HCT116 (cell line): Measurements from ENCODE around the gene CLEC16A.

Source experiments
- CEBPB ChIP-seq: IDR thresholded peaks from 2 replicates; pipeline ENCODE4 v1.6.1; 2012; ENCODE audit warnings: low read depth
- EZH2 ChIP-seq: fragments of 200-600 bp; sonication (generic); IDR thresholded peaks from 2 replicates; pipeline ENCODE4 v1.6.1; 2017; ENCODE audit warnings: antibody characterized with exemption, mixed run types
- FOSL1 ChIP-seq: IDR thresholded peaks from 2 replicates; pipeline ENCODE4 v1.6.1; 2012; ENCODE audit warnings: low read depth
- POLR2A ChIP-seq: IDR thresholded peaks from 2 replicates; pipeline ENCODE4 v1.7.0; 2011; ENCODE audit warnings: borderline replicate concordance; ENCODE audit not compliant: insufficient read depth, insufficient read length; ENCODE audit errors: extremely low read depth
- POLR2AphosphoS5 ChIP-seq: IDR thresholded peaks from 2 replicates; pipeline ENCODE4 v1.6.1; 2011; ENCODE audit warnings: mild to moderate bottlenecking, low read depth, low read length, moderate library complexity
- RAD21 ChIP-seq: IDR thresholded peaks from 2 replicates; pipeline ENCODE4 v1.6.1; 2012; ENCODE audit warnings: low read depth, mild to moderate bottlenecking
- SP1 ChIP-seq: IDR thresholded peaks from 2 replicates; pipeline ENCODE4 v1.6.1; 2012; ENCODE audit warnings: low read depth
- SRF ChIP-seq: IDR thresholded peaks from 2 replicates; pipeline ENCODE4 v1.6.1; 2012; ENCODE audit warnings: low read depth
- TCF7L2 ChIP-seq: IDR thresholded peaks from 2 replicates; pipeline ENCODE4 v1.7.0; 2011; ENCODE audit warnings: borderline replicate concordance, inconsistent platforms; ENCODE audit not compliant: insufficient read depth, insufficient read length; ENCODE audit errors: extremely low read depth
- ZNF274 ChIP-seq: fragments of 200-500 bp; sonication (Bioruptor generic); IDR thresholded peaks from 2 replicates; pipeline ENCODE4 v1.6.1; 2014; ENCODE audit warnings: mild to moderate bottlenecking, low read depth, low read length, inconsistent platforms
- TF ChIP-seq, protein P1 (sequence below), 3 experiments: fragments of 200-600 bp in 1 of 3; sonication (generic) in 1 of 3; IDR thresholded peaks in 2 of 3; conservative IDR thresholded peaks in 1 of 3; 2 replicates each; pipeline ENCODE4 v1.5.1; 2012 to 2017; ENCODE audit warnings: low read depth in 2 of 3, low read length in 2 of 3, antibody characterized with exemption in 1 of 3, borderline replicate concordance in 1 of 3, control low read depth in 1 of 3, mild to moderate bottlenecking in 1 of 3, mixed read lengths in 1 of 3, mixed run types in 1 of 3, moderate library complexity in 1 of 3; ENCODE audit not compliant: insufficient read depth in 1 of 3
- TF ChIP-seq, protein P2 (sequence below): IDR thresholded peaks from 2 replicates; pipeline ENCODE4 v1.6.1; 2012; ENCODE audit warnings: low read depth
- TF ChIP-seq, protein P3 (sequence below): IDR thresholded peaks from 2 replicates; pipeline ENCODE4 v1.6.1; 2012
- TF ChIP-seq, protein P4 (sequence below): IDR thresholded peaks from 2 replicates; pipeline ENCODE4 v1.6.1; 2011; ENCODE audit warnings: mild to moderate bottlenecking, low read length, moderate library complexity; ENCODE audit not compliant: insufficient replicate concordance; ENCODE audit errors: extremely low read depth

DNA sequence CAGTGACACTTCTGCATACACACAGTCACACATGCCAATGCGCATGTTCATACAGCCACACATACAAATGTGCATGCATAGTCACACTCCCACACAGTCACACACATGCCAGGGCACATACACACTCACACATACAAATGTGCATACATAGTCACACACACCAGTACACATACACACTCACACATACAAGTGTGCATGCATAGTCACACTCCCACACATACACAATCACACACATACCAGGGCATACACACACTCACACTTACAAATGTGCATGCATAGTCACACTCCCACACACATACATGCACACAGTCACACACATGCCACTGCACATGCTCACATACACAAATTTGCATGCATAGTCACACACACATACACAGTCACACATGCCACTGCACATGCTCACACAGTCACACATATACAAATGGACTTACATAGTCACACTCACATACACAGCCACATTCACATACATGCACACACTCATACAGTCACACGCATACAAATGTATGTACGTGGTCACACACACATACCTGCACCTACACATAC lies 227.5 kb downstream of the CLEC16A start:
- TF ChIP-seq, protein P1, sequence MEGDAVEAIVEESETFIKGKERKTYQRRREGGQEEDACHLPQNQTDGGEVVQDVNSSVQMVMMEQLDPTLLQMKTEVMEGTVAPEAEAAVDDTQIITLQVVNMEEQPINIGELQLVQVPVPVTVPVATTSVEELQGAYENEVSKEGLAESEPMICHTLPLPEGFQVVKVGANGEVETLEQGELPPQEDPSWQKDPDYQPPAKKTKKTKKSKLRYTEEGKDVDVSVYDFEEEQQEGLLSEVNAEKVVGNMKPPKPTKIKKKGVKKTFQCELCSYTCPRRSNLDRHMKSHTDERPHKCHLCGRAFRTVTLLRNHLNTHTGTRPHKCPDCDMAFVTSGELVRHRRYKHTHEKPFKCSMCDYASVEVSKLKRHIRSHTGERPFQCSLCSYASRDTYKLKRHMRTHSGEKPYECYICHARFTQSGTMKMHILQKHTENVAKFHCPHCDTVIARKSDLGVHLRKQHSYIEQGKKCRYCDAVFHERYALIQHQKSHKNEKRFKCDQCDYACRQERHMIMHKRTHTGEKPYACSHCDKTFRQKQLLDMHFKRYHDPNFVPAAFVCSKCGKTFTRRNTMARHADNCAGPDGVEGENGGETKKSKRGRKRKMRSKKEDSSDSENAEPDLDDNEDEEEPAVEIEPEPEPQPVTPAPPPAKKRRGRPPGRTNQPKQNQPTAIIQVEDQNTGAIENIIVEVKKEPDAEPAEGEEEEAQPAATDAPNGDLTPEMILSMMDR (IDR thresholded peaks at IDR 0.05 in 2 of 3, conservative IDR thresholded peaks at IDR 0.05 in 1 of 3; ENCODE audit: borderline replicate concordance in 1 of 3, insufficient read depth in 1 of 3, low read depth in 2 of 3, low read length in 2 of 3) = no peak
- TF ChIP-seq POLR2AphosphoS5 (no peak), EZH2 (no peak), CEBPB (no peak), POLR2A (no peak), SP1 (no peak), SRF (no peak), RAD21 (no peak), ZNF274 (no peak), FOSL1 (no peak), TCF7L2 (no peak)
- TF ChIP-seq, protein P2, sequence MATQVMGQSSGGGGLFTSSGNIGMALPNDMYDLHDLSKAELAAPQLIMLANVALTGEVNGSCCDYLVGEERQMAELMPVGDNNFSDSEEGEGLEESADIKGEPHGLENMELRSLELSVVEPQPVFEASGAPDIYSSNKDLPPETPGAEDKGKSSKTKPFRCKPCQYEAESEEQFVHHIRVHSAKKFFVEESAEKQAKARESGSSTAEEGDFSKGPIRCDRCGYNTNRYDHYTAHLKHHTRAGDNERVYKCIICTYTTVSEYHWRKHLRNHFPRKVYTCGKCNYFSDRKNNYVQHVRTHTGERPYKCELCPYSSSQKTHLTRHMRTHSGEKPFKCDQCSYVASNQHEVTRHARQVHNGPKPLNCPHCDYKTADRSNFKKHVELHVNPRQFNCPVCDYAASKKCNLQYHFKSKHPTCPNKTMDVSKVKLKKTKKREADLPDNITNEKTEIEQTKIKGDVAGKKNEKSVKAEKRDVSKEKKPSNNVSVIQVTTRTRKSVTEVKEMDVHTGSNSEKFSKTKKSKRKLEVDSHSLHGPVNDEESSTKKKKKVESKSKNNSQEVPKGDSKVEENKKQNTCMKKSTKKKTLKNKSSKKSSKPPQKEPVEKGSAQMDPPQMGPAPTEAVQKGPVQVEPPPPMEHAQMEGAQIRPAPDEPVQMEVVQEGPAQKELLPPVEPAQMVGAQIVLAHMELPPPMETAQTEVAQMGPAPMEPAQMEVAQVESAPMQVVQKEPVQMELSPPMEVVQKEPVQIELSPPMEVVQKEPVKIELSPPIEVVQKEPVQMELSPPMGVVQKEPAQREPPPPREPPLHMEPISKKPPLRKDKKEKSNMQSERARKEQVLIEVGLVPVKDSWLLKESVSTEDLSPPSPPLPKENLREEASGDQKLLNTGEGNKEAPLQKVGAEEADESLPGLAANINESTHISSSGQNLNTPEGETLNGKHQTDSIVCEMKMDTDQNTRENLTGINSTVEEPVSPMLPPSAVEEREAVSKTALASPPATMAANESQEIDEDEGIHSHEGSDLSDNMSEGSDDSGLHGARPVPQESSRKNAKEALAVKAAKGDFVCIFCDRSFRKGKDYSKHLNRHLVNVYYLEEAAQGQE = no peak
- TF ChIP-seq, protein P3, sequence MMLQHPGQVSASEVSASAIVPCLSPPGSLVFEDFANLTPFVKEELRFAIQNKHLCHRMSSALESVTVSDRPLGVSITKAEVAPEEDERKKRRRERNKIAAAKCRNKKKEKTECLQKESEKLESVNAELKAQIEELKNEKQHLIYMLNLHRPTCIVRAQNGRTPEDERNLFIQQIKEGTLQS = no peak
- TF ChIP-seq, protein P4, sequence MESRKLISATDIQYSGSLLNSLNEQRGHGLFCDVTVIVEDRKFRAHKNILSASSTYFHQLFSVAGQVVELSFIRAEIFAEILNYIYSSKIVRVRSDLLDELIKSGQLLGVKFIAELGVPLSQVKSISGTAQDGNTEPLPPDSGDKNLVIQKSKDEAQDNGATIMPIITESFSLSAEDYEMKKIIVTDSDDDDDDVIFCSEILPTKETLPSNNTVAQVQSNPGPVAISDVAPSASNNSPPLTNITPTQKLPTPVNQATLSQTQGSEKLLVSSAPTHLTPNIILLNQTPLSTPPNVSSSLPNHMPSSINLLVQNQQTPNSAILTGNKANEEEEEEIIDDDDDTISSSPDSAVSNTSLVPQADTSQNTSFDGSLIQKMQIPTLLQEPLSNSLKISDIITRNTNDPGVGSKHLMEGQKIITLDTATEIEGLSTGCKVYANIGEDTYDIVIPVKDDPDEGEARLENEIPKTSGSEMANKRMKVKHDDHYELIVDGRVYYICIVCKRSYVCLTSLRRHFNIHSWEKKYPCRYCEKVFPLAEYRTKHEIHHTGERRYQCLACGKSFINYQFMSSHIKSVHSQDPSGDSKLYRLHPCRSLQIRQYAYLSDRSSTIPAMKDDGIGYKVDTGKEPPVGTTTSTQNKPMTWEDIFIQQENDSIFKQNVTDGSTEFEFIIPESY = no peak
